B cell (primary cell): Measurements from ENCODE around the gene SEZ6L2. TPM values are rescaled to one million over a fixed set of nuclear protein-coding genes. Genes with fewer than 3 reads are reported as not detected.

ENCODE experiments used
- ATAC-seq: fragments of 200-7000 bp; cut with Tn5 transposase; one replicate; pipeline ENCODE4 v1.10.0; 2021; ENCODE audit warnings: low read depth, mild to moderate bottlenecking, moderate number of reproducible peaks, moderate library complexity
- CTCF ChIA-PET: fragments of 350-600 bp; sonication (Branson Sonifier 250); formaldehyde crosslinking; loops from one replicate; lab custom pipeline; 2021; ENCODE audit warnings: antibody characterized with exemption, inconsistent platforms; lab: Charles Lee
- POLR2A ChIA-PET: fragments of 350-600 bp; sonication (Branson Sonifier 250); formaldehyde crosslinking; loops from one replicate; lab custom pipeline; 2021; ENCODE audit warnings: antibody characterized with exemption; lab: Charles Lee
- DNase-seq: peaks from one replicate; pipeline ENCODE4 v3.0.0; 2013
- H2AFZ ChIP-seq: 2 replicates; pipeline ENCODE4 v1.6.1; 2012; ENCODE audit warnings: mild to moderate bottlenecking, low read depth, low read length; ENCODE audit not compliant: insufficient read depth, poor library complexity, severe bottlenecking
- H3K27ac ChIP-seq, 2 donors: 1 replicate in 1 of 2; 2 replicates in 1 of 2; pipeline ENCODE4 v1.5.1; 2012 to 2013; ENCODE audit warnings: low read length in 2 of 2, mild to moderate bottlenecking in 2 of 2, moderate library complexity in 1 of 2
- H3K27me3 ChIP-seq, 4 experiments: fragments of 200-600 bp in 1 of 4; sonication (generic) in 1 of 4; replicated peaks in 1 of 4; 1 replicate in 2 of 4; 2 replicates in 2 of 4; pipeline versions ENCODE4 v1.6.1 to v1.7.0; 2013 to 2016; ENCODE audit warnings: low read length in 3 of 4, mild to moderate bottlenecking in 2 of 4, mixed read lengths in 1 of 4, moderate library complexity in 1 of 4; ENCODE audit not compliant: insufficient read depth in 4 of 4, control insufficient read depth in 3 of 4; ENCODE audit errors: control extremely low read depth in 1 of 4
- H3K36me3 ChIP-seq, 2 experiments: replicated peaks in 1 of 2; 1 replicate in 1 of 2; 2 replicates in 1 of 2; pipeline versions ENCODE4 v1.6.1 to v1.7.1; 2013; ENCODE audit warnings: low read length in 1 of 2; ENCODE audit not compliant: insufficient read depth in 2 of 2, control insufficient read depth in 1 of 2; ENCODE audit errors: control extremely low read depth in 1 of 2, extremely low read depth in 1 of 2
- H3K4me1 ChIP-seq, 2 donors: fragments of 200-600 bp in 1 of 2; sonication (generic) in 1 of 2; 1 replicate in 1 of 2; 2 replicates in 1 of 2; pipeline versions ENCODE4 v1.5.1 to v1.6.1; 2013 to 2017; ENCODE audit warnings: low read length in 2 of 2; ENCODE audit not compliant: control insufficient read depth in 2 of 2, insufficient read depth in 2 of 2
- H3K4me2 ChIP-seq: replicated peaks from 2 replicates; pipeline ENCODE3; 2012; ENCODE audit warnings: mild to moderate bottlenecking, low read depth, low read length; ENCODE audit not compliant: poor library complexity, severe bottlenecking
- H3K4me3 ChIP-seq, 5 experiments: fragments of 200-600 bp in 1 of 5; sonication (generic) in 1 of 5; 1 replicate in 3 of 5; 2 replicates in 2 of 5; pipeline versions ENCODE4 v1.5.1 to v1.7.0; 2011 to 2016; ENCODE audit warnings: low read length in 4 of 5, mild to moderate bottlenecking in 4 of 5, low read depth in 2 of 5, control low read depth in 1 of 5, moderate library complexity in 1 of 5; ENCODE audit not compliant: insufficient read depth in 1 of 5; ENCODE audit errors: control extremely low read depth in 1 of 5, extremely low read depth in 1 of 5
- H3K79me2 ChIP-seq: fragments of 200-600 bp; sonication (generic); one replicate; pipeline ENCODE4 v1.6.0; 2016; ENCODE audit warnings: low read length; ENCODE audit not compliant: control insufficient read depth, insufficient read depth
- H3K9ac ChIP-seq: fragments of 200-600 bp; sonication (generic); 2 replicates; pipeline ENCODE4 v1.6.1; 2017; ENCODE audit warnings: mild to moderate bottlenecking, low read length, moderate library complexity
- H3K9me3 ChIP-seq, 3 donors: one replicate each; pipeline versions ENCODE4 v1.6.1 to v1.7.1; 2013; ENCODE audit warnings: low read length in 2 of 3; ENCODE audit not compliant: control insufficient read depth in 2 of 3, insufficient read depth in 1 of 3; ENCODE audit errors: control extremely low read depth in 1 of 3
- H4K20me1 ChIP-seq: 2 replicates; pipeline ENCODE4 v1.6.0; 2012; ENCODE audit warnings: mild to moderate bottlenecking, low read length; ENCODE audit not compliant: insufficient read depth, control insufficient read depth, poor library complexity, severe bottlenecking
- H3K27ac Mint-ChIP-seq: one replicate; pipeline ENCODE4 v1.8.0; 2021; ENCODE audit warnings: mixed read lengths
- H3K27me3 Mint-ChIP-seq: one replicate; pipeline ENCODE4 v1.8.0; 2021; ENCODE audit warnings: mixed read lengths
- H3K4me1 Mint-ChIP-seq: one replicate; pipeline ENCODE4 v1.8.0; 2021; ENCODE audit warnings: mixed read lengths
- H3K4me3 Mint-ChIP-seq: one replicate; pipeline ENCODE4 v1.8.0; 2021; ENCODE audit warnings: mixed read lengths
- H3K9me3 Mint-ChIP-seq: one replicate; pipeline ENCODE4 v1.8.0; 2022; ENCODE audit warnings: mixed read lengths; ENCODE audit not compliant: insufficient read depth
- EZH2 ChIP-seq: IDR thresholded peaks from 2 replicates; pipeline ENCODE4 v1.6.1; 2012; ENCODE audit warnings: borderline replicate concordance, low read depth, mild to moderate bottlenecking, moderate library complexity, low read length; ENCODE audit not compliant: insufficient read depth, poor library complexity, severe bottlenecking
- WGBS: methylation state at CpG from one replicate; pipeline ENCODE4 v1.1.5; 2013; ENCODE audit warnings: missing lambda C conversion rate; ENCODE audit not compliant: insufficient coverage; 5-methylcytosine and 5-hydroxymethylcytosine counted together
- intact Hi-C: fragments of 100-400 bp; cut with micrococcal nuclease; formaldehyde crosslinking; loops from one replicate; pipeline ENCODE4 v1.10.0; 2022
- polyA plus RNA-seq: library from polyadenylated mRNA; depleted of rRNA; stranded (reverse); fragments of >200 nt; gene quantifications from 2 replicates; pipeline ENCODE4 v1.2.3, GENCODE V29; 2012
- total RNA-seq, 2 donors: library from RNA; stranded (reverse); fragments of 120-200 nt in 1 of 2; gene quantifications; 1 replicate in 1 of 2; 2 replicates in 1 of 2; pipeline versions ENCODE4 v1.2.3 to v1.2.4, GENCODE V29; 2013 to 2022
- TF ChIP-seq, protein P1 (sequence below): fragments of 200-600 bp; IDR thresholded peaks from one replicate; pipeline ENCODE4 v1.8.0; 2022; ENCODE audit warnings: antibody characterized with exemption, mild to moderate bottlenecking

SEZ6L2 gene
- total and polyA plus RNA-seq, 2 donors (not counting 1 experiment from before 2014, with no cell fraction given) = 0.10 TPM; not detected in 1

DNA sequence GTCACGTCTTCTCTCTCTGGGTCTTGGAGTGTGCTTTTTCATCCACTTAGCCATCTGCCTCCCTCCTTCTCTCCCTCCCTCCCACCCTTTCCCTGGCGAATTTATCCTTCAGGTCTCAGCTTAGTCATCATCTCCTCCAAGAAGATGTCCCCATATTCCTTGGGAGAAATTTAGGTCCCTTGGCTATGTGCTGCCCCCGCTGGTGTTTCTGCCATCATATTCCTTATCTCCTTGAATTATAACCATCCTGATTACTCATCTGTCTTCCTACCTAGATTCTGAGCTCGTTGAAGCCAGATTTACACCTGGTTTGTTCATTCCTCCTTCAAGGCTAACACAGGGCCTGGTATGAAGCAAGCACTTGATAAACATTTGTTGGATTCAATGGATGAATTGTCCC, 5.0 kb downstream of the SEZ6L2 start:
- H3K9ac ChIP-seq = no peak overlapping the region
- intact Hi-C loops = no loop called here
- CTCF ChIA-PET = no interaction called here
- H3K4me2 ChIP-seq = no peak overlapping the region
- WGBS = 100% methylated on average over 2 of the region's 4 CpGs
- no peaks in the 10 kb centered on the region for H4K20me1 ChIP-seq
- Mint-ChIP-seq H3K27ac (no peak overlapping the region), H3K4me1 (no peaks in the 10 kb centered on the region), H3K27me3 (peaks cover 28% of the 10 kb centered on the region), H3K4me3 (no peak overlapping the region), H3K9me3 (no peaks in the 10 kb centered on the region)
- H3K36me3 ChIP-seq = no peaks in the 10 kb centered on the region
- no peak overlapping the region for H3K4me3 ChIP-seq
- TF ChIP-seq EZH2 = no peak
- TF ChIP-seq, protein P1, sequence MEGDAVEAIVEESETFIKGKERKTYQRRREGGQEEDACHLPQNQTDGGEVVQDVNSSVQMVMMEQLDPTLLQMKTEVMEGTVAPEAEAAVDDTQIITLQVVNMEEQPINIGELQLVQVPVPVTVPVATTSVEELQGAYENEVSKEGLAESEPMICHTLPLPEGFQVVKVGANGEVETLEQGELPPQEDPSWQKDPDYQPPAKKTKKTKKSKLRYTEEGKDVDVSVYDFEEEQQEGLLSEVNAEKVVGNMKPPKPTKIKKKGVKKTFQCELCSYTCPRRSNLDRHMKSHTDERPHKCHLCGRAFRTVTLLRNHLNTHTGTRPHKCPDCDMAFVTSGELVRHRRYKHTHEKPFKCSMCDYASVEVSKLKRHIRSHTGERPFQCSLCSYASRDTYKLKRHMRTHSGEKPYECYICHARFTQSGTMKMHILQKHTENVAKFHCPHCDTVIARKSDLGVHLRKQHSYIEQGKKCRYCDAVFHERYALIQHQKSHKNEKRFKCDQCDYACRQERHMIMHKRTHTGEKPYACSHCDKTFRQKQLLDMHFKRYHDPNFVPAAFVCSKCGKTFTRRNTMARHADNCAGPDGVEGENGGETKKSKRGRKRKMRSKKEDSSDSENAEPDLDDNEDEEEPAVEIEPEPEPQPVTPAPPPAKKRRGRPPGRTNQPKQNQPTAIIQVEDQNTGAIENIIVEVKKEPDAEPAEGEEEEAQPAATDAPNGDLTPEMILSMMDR = no peak
- H2AFZ ChIP-seq = no peak overlapping the region
- DNase-seq (no peak), ATAC-seq (no peak)
- peaks cover 3 to 12% of the 10 kb centered on the region in 2 donors for H3K4me1 ChIP-seq
- H3K9me3 ChIP-seq = peaks cover 0 to 17% (median 0%) of the 10 kb centered on the region in 3 donors
- peaks cover 0 to 33% (median 18%) of the 10 kb centered on the region in 4 experiments for H3K27me3 ChIP-seq
- H3K27ac ChIP-seq = no peak overlapping the region
- no peaks in the 10 kb centered on the region for H3K79me2 ChIP-seq
- POLR2A ChIA-PET = interaction anchor here (0.7 kb wide), 1 partner anchor 10 kb away, joined by 9 read pairs; no protein-coding TSS in a partner anchor

DNA sequence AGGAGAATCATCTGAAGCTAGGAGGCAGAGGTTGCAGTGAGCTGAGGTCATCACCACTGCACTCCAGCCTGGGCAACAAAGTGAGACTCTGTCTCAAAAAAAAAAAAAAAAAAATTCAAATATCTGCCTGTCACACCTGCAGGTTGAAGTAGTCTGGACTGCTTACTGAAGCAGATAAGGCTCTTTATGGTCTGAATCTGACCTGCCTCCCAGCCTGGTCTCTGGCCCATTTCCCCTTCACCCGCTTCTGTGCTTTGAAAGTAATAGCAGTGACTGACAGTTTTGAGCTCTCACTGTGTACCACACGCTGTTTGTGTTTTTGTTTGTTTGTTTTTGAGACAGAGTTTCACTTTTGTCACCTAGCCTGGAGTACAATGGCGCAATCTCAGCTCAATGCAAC, 5.8 kb downstream of the SEZ6L2 start:
- DNase-seq (no peak), ATAC-seq (no peak)
- H3K27me3 ChIP-seq = peaks cover 0 to 25% (median 14%) of the 10 kb centered on the region in 4 experiments
- Mint-ChIP-seq H3K9me3 (no peaks in the 10 kb centered on the region), H3K4me3 (no peak overlapping the region), H3K27ac (no peak overlapping the region), H3K27me3 (peaks cover 26% of the 10 kb centered on the region), H3K4me1 (no peaks in the 10 kb centered on the region)
- no peak overlapping the region for H2AFZ ChIP-seq
- POLR2A ChIA-PET = no interaction called here
- H3K4me1 ChIP-seq = peaks cover 0 to 10% of the 10 kb centered on the region in 2 donors
- H3K79me2 ChIP-seq = no peaks in the 10 kb centered on the region
- no peak for TF ChIP-seq EZH2
- TF ChIP-seq, protein P1 = no peak
- H3K9ac ChIP-seq = no peak overlapping the region
- no peaks in the 10 kb centered on the region for H4K20me1 ChIP-seq
- H3K4me3 ChIP-seq = no peak overlapping the region
- peaks cover 0 to 11% (median 0%) of the 10 kb centered on the region in 3 donors for H3K9me3 ChIP-seq
- CTCF ChIA-PET = interaction anchor here (0.6 kb wide), 1 partner anchor 68 kb away, joined by 3 read pairs; no protein-coding TSS in a partner anchor
- no peaks in the 10 kb centered on the region for H3K36me3 ChIP-seq
- no peak overlapping the region for H3K27ac ChIP-seq
- intact Hi-C loops = no loop called here
- 100% methylated on average over 1 of the region's 3 CpGs for WGBS
- H3K4me2 ChIP-seq = no peak overlapping the region
